HG02763 (cell line): ENCODE measurements around the gene S100A3.
"Not testable (repeated sequence)": the region's sequence is repeated elsewhere in the genome, so short reads cannot be mapped to it uniquely, and the experiment has no call there.

Experiments
- ATAC-seq: cut with Tn5 transposase; IDR thresholded peaks from one replicate; pipeline ENCODE4 v1.9.1; 2021; ENCODE audit warnings: mild to moderate bottlenecking, moderate library complexity; ENCODE audit not compliant: unreplicated experiment

The S100A3 gene

DNA sequence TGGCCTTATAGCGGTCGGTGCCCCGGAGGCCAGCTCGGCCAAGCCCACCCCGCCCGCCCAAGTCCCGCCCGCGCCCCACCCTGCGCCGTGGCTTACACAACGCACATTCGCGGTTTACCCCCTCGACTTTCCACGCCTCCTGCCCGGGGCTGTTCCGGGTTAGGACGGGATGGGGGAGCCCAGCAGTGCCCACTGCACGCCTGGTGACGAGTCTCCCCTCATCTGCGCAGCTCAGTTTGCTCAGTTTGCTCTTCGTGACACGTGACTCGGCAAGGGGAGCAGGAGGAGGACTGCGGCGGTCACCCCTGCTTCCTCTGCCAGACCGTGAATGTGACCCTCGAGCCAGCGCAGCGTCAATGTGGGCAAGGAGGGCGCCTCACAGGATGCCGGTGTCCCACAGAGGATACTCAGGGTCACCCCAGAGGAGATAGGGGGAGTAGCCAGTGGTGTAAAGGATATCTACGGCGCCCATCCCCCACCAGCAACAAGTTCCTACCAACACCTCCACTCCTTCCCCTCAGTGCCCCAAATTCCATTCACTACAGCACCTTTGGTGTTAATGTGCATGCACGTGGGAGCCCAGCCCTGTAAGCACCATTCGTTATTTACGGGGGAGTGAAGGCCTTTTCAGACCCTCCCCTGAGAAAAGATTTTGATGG, 12.9 kb downstream of the S100A3 start:
- ATAC-seq: no peak

DNA sequence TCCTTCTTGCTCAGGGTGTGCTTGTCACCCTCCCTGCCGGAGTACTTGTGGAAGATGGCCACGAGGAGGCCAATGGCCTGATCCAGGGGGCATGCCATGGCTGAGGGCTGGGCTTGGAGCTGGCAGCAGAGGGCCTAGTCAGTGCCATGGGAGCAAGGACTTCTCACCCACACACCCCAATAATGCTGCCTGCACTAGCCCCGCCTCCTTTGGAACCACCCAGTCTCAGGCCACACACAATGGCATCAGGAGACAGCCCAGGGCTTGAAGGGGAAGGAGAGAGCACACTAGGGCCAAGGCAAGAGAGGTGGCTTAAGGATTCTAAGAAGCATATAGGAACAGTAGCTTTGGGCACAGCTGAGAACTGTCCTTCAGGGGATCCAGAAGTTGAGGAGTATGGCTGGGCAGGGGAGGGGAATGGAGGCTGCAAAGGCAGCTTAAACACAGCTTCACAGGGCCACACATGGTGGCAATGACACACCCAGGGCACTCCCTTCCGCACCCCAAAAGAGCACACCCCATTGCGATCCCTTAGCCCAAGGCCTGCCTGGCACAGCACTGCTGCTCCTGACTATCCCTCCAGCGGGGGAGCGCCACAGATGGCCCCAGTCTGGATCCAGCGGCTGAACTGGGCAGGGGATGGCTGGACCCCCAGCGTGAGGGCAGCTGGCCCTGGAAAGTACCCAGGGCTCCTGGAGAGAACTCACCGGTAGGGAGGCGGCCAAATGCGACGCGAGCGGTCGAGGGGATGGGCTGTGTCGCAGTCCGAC, 13.6 kb downstream of the S100A3 start, which contains the start of gene S100A6:
Gene S100A6 (minus strand): TSS at position 750 of the 770 bp plus-strand sequence. CDS start 652 bp downstream, at position 98.
- no peak for ATAC-seq

- ATAC-seq: no peak
Observed at GRCh38 chr1:153534925-153535241, 14.2 kb downstream of the S100A3 start.

GRCh38 chr1:153534226-153534924, 14.7 kb downstream of the S100A3 start:
- no peak for ATAC-seq

- no peak for ATAC-seq
Observed at GRCh38 chr1:153533689-153534201, 15.3 kb downstream of the S100A3 start.

DNA sequence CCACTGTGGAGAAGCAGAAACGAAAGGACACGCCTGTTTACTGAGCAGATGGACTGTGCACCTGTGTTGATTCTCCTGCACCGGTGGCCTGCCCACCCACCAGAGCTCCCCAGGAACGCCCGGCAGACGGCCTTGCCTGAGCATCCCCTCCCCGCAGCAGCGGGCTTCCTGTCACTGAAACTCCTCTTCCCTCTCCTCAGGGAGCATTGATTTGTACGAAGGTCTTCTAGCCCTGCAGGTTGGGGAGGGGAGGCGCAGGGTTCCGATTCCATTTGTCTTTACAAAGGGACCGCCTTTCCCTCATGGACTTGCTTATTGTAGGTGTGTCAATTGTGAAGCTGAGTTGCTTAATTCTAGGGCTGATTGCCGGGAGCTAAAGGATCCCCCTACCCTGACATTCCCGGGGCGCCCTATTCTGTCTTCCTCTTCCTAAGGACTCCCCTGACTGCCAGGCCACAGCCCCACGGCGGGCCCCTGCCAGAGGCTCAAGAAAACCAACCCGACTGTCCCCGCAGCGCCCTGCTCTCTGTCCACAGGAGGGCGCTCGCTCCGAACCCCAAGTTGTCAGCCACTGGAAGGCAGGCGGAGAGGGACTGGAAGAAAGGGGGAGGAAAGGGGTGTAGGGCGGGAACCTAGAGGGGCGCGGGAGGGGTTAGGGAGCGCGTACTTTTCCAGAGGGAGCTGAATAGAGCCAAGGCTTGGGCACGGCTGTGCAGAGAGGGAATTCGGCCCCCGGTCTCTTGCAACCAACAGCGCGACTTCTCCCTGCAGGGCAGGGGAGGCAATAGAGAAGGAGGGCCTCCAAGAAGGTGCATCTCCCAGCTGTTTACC, 16.1 kb downstream of the S100A3 start:
- no peak for ATAC-seq

DNA sequence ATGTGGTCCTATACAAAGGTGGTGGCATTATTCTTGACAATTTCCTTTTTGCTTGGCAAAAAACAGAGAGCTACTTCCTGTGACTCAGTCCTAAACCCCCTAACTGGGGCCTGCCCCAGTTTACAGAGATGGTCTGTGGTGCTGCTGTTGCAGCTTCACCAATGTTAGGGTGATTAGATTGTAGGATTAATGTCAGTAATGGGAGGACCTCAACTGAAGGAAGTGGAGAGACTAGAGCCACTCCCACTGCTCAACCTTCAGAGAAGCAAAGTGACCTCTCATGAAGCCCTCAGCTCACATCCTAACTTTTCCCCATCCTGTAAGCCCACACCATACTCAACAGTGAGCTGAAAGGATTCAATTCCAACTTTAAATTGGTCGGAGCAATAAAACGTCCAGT, 16.9 kb downstream of the S100A3 start:
- ATAC-seq: no peak

GRCh38 chr1:153531638-153532037, 17.4 kb downstream of the S100A3 start:
- no peak for ATAC-seq

GRCh38 chr1:153527683-153528040, 21.4 kb downstream of the S100A3 start:
- no peak for ATAC-seq

DNA sequence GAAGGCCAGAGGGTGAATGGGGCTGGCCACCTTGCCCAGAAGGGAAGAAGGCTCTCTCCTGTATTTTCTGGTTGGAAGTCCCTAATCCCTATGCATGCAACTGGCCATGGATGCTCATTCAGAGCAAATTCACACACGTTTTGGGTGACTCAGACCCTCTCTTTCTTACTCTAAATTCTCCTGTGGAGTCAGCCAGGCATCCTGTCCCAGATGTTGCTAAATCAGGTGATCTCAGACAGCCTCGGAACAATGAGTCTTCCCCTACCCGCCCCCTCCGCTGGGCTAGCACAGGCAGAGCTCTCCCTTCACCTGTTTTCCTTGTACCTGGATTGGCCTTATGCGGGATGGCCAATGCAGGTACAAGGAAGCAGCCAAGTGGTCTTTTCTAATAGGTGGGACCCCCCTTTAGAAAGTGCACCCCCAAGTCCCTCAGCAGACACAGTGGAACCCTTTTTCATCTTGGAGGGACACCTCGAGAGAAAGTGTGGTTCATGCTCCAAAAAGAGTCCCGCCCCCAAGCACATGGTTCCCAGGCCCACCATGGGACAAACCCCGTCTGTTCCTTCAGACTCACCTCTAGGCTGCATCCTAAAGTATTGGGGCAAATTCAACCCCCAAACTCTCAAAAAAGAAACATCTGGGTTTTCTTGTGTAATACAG, 21.9 kb downstream of the S100A3 start:
- no peak for ATAC-seq

DNA sequence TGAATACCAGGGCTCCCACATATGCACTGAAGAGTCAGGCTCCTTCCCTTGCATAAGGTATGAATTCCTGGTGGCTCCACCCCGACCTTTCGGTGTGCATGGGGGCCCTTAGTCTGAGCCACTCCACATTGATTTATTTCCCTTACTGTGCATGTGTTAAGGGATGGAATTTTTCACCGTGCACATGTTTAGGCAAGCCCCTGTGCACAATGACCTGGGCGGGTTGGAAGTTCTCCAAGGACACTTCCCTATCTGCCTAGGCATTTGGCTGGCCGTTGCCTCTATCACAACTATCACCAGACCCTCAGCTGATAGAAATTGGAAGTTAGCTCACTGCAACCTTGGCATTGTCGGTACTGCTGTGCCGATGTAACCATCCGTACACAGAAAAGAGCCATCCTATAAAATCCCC, 22.9 kb downstream of the S100A3 start:
- ATAC-seq: no peak

DNA sequence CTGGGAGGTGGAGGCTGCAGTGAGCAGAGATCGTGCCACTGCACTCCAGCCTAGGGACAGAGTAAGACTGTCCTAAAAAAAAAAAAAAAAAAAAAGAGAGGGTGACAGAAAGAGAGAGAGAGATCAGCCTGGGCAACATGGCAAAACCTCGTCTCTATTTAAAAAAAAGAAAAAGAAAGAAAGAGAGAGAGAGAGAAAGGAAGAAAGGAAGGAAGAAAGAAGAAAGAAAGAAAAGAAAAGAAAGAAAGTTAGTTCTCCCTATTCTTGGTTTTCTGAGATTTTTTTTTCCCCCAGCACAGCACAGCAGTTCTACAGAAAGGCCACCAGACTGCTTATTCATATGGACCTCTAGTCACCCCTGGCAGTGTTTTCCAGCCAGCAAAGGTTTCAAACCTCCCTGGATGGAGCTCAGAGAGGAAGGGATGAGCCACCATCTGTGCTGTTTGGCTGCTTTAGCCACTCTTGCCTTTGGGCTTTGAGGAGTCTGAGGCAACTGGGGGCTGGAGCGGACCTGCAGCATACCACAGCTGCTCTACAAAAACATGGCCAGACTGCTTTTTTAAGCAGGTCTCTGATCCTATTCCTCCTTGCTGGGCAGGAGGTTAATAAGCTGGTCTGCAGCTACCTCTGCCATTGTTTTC, 23.9 kb downstream of the S100A3 start:
- ATAC-seq: no peak

DNA sequence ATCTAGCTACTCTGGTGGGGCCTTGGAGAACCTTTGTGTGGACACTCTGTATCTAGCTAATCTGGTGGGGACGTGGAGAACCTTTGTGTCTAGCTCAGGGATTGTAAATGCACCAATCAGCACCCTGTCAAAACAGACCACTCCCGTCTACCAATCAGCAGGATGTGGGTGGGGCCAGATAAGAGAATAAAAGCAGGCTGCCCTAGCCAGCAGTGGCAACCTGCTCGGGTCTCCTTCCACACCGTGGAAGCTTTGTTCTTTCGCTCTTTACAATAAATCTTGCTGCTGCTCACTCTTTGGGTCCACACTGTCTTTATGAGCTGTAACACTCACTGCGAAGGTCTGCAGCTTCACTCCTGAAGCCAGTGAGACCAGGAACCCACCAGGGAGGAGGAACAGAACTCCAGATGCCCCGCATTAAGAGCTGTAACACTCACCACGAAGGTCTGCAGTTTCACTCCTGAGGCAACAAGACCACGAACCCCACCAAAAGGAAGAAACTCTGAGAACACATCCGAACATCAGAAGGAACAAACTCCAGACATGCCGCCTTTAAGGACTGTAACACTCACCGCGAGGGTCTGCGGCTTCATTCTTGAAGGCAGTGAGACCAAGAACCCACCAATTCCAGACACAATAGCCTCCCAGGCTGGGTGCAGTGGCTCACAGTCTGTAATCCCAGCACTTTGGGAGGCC, 26.6 kb downstream of the S100A3 start:
- not testable (repeated sequence) for ATAC-seq

DNA sequence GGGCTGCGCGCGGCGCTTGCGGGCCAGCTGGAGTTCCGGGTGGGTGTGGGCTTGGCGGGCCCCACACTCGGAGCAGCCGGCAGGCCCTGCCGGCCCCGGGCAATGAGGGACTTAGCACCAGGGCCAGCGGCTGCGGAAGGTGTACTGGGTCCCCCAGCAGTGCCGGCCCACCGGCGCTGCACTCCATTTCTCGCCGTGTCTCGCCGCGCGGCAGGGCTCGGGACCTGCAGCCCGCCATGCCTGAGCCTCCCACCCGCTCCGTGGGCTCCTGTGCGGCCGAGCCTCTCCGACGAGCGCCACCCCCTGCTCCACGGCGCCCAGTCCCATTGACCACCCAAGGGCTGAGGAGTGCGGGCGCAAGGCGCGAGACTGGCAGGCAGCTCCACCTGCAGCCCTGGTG, 27.2 kb downstream of the S100A3 start:
- not testable (repeated sequence) for ATAC-seq

GRCh38 chr1:153520818-153521476, 28.1 kb downstream of the S100A3 start:
- ATAC-seq: no peak

GRCh38 chr1:153520137-153520691, 28.8 kb downstream of the S100A3 start:
- not testable (repeated sequence) for ATAC-seq

DNA sequence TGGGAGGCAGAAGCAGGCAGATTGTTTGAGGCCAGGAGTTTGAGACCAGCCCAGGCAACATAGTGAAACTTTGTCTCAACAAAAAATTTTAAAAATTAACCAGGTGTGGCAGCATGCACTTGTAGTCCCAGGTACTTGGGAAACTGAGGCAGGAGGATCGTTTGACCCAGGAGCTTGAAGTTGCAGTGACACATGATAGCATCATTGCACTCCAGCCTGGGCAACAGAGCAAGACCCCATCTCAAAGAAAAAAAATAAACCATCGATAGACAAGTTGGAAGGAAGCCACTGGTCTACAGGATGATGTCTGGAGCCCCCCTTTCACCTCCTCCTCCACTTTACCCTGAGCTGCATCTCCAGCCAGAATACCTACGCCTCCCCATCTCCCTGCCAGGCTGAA, 29.8 kb downstream of the S100A3 start:
- no peak for ATAC-seq
